Measurements from ENCODE around the gene PRKG1.

- TF ChIP-seq, protein P1, sequence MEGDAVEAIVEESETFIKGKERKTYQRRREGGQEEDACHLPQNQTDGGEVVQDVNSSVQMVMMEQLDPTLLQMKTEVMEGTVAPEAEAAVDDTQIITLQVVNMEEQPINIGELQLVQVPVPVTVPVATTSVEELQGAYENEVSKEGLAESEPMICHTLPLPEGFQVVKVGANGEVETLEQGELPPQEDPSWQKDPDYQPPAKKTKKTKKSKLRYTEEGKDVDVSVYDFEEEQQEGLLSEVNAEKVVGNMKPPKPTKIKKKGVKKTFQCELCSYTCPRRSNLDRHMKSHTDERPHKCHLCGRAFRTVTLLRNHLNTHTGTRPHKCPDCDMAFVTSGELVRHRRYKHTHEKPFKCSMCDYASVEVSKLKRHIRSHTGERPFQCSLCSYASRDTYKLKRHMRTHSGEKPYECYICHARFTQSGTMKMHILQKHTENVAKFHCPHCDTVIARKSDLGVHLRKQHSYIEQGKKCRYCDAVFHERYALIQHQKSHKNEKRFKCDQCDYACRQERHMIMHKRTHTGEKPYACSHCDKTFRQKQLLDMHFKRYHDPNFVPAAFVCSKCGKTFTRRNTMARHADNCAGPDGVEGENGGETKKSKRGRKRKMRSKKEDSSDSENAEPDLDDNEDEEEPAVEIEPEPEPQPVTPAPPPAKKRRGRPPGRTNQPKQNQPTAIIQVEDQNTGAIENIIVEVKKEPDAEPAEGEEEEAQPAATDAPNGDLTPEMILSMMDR (conservative IDR thresholded peaks at IDR 0.05; ENCODE audit: low read depth in 2 of 2), result no peak
- TF ChIP-seq EZH2 (IDR thresholded peaks at IDR 0.05; ENCODE audit: low read depth, unreplicated experiment), result no peak
- TF ChIP-seq REST (IDR thresholded peaks at IDR 0.05; ENCODE audit: unreplicated experiment), result no peak
- TF ChIP-seq POLR2AphosphoS5 (IDR thresholded peaks at IDR 0.05; ENCODE audit: low read depth), result no peak
- TF ChIP-seq ETS1 (IDR thresholded peaks at IDR 0.05), result no peak
- TF ChIP-seq JUNB (IDR thresholded peaks at IDR 0.05; ENCODE audit: unreplicated experiment), result no peak
- no peak for TF ChIP-seq EZH2phosphoT487 (IDR thresholded peaks at IDR 0.05; ENCODE audit: unreplicated experiment)
- no peak for TF ChIP-seq CREB1 (CRISPR knock-in tag; IDR thresholded peaks at IDR 0.05; ENCODE audit: low read depth)
- no peak for TF ChIP-seq ZNF114 (CRISPR knock-in tag; IDR thresholded peaks at IDR 0.05)
- no peak for TF ChIP-seq ZNF331 (CRISPR knock-in tag; IDR thresholded peaks at IDR 0.05; ENCODE audit: low read depth)
- no peak for TF ChIP-seq NANOG (IDR thresholded peaks at IDR 0.05; ENCODE audit: borderline replicate concordance)
- TF ChIP-seq STAT1 (IDR thresholded peaks at IDR 0.05; ENCODE audit: unreplicated experiment), result no peak
Observed at GRCh38 chr10:51300617-51301304, 226.5 kb downstream of the PRKG1 start.

Measured in GM23338 (cell line).